ENCODE measurements around the gene MYO3A.

The MYO3A gene

DNA sequence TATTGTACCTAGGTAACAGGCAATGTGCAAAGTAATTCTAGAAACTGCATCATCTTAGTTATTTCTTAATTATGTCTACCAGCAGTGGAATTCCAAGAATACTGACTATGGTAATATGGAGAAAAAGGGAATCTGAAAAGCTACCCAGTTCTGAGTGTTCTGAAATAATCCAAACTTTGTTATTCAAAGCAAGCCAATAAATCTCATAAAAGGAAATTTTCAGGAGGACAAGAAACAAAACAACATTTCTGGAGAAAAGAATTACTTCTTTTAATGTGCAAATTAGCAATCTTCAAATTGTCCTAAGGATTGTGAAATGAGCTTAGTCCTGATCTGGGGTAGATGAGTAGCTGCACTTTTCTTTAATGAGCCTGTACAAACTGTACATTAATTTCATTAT is 88.8 kb downstream of the MYO3A start:
- ChIA-PET POLR2A (no interaction called here), CTCF (no interaction called here)
- DNase-seq (ENCODE audit: extremely low spot score), result no peak
- TF ChIP-seq HDGF (IDR thresholded peaks at IDR 0.05; ENCODE audit: borderline replicate concordance) (no peak), ZNF384 (IDR thresholded peaks at IDR 0.05) (no peak), NFRKB (IDR thresholded peaks at IDR 0.05) (no peak), TARDBP (IDR thresholded peaks at IDR 0.05) (no peak), CTBP1 (IDR thresholded peaks at IDR 0.05; ENCODE audit: borderline replicate concordance) (no peak), ELF4 (IDR thresholded peaks at IDR 0.05) (no peak), LEF1 (IDR thresholded peaks at IDR 0.05; ENCODE audit: borderline replicate concordance) (no peak), FOXA1 (IDR thresholded peaks at IDR 0.05) (no peak), SP1 (IDR thresholded peaks at IDR 0.05) (no peak), FOXK2 (IDR thresholded peaks at IDR 0.05) (no peak), ARNT (IDR thresholded peaks at IDR 0.05) (no peak), FOXM1 (IDR thresholded peaks at IDR 0.05; ENCODE audit: borderline replicate concordance) (no peak), L3MBTL2 (conservative IDR thresholded peaks at IDR 0.05) (no peak), SUZ12 (IDR thresholded peaks at IDR 0.05) (no peak), BHLHE40 (IDR thresholded peaks at IDR 0.05; ENCODE audit: borderline replicate concordance) (no peak)
- TF ChIP-seq, protein P1, sequence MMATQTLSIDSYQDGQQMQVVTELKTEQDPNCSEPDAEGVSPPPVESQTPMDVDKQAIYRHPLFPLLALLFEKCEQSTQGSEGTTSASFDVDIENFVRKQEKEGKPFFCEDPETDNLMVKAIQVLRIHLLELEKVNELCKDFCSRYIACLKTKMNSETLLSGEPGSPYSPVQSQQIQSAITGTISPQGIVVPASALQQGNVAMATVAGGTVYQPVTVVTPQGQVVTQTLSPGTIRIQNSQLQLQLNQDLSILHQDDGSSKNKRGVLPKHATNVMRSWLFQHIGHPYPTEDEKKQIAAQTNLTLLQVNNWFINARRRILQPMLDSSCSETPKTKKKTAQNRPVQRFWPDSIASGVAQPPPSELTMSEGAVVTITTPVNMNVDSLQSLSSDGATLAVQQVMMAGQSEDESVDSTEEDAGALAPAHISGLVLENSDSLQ (IDR thresholded peaks at IDR 0.05), result no peak

DNA sequence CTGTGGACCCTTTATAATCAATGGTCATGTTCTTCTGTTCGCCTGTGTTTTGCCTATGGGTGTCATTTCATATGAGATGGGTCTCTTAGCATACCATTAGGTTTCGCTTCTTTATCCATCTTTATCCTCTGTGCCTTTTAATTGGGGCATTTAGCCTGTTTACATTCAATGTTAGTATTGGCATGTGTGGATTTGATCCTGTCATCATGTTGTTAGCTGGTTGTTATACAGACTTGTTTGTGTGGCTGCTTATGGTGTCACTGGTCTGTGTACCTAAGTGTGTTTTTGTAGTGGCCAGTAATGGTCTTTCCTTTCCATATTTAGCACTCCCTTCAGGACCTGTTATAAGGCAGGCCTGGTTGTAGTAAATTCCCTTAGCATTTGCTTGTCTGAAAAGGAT is 90.3 kb downstream of the MYO3A start:
- ChIA-PET CTCF (no interaction called here), POLR2A (no interaction called here)
- TF ChIP-seq FOXM1 (IDR thresholded peaks at IDR 0.05; ENCODE audit: borderline replicate concordance) (no peak), TARDBP (IDR thresholded peaks at IDR 0.05) (no peak), SUZ12 (IDR thresholded peaks at IDR 0.05) (no peak), HDGF (IDR thresholded peaks at IDR 0.05; ENCODE audit: borderline replicate concordance) (no peak), NFRKB (IDR thresholded peaks at IDR 0.05) (no peak)
- DNase-seq (ENCODE audit: extremely low spot score), result no peak

DNA sequence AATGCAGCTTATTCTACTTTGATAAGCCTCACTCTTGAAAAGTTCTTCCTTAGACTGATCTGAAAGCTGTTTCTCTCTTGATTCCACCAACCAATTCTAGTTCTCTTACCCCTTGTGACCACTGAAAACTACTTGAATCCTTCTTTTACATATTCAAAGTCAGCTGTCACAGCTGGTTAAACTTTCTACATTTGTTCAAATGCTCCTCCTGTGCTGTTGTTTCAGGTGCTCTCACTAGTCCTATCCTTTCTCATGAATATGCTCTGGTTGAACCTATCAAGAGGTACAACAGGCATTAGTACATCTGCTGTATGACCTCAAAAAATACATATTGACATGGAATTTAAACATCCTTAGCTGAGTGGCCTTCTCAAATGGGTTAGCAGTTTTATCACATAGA is 91.5 kb downstream of the MYO3A start:
- no peak for TF ChIP-seq L3MBTL2 (conservative IDR thresholded peaks at IDR 0.05)
- TF ChIP-seq, protein P1 (IDR thresholded peaks at IDR 0.05), result no peak
- no peak for TF ChIP-seq ZNF384 (IDR thresholded peaks at IDR 0.05)
- no peak for TF ChIP-seq SP1 (IDR thresholded peaks at IDR 0.05)
- TF ChIP-seq FOXA1 (IDR thresholded peaks at IDR 0.05), result no peak
- TF ChIP-seq HDGF (IDR thresholded peaks at IDR 0.05; ENCODE audit: borderline replicate concordance), result no peak
- no peak for TF ChIP-seq CTBP1 (IDR thresholded peaks at IDR 0.05; ENCODE audit: borderline replicate concordance)
- TF ChIP-seq FOXM1 (IDR thresholded peaks at IDR 0.05; ENCODE audit: borderline replicate concordance), result no peak
- TF ChIP-seq NFRKB (IDR thresholded peaks at IDR 0.05), result no peak
- no peak for TF ChIP-seq ARNT (IDR thresholded peaks at IDR 0.05)
- TF ChIP-seq BHLHE40 (IDR thresholded peaks at IDR 0.05; ENCODE audit: borderline replicate concordance), result no peak
- TF ChIP-seq FOXK2 (IDR thresholded peaks at IDR 0.05), result no peak
- no peak for TF ChIP-seq TARDBP (IDR thresholded peaks at IDR 0.05)
- TF ChIP-seq LEF1 (IDR thresholded peaks at IDR 0.05; ENCODE audit: borderline replicate concordance), result no peak
- no peak for TF ChIP-seq SUZ12 (IDR thresholded peaks at IDR 0.05)
- TF ChIP-seq ELF4 (IDR thresholded peaks at IDR 0.05), result no peak
- CTCF ChIA-PET, result no interaction called here
- no peak for DNase-seq (ENCODE audit: extremely low spot score)

DNA sequence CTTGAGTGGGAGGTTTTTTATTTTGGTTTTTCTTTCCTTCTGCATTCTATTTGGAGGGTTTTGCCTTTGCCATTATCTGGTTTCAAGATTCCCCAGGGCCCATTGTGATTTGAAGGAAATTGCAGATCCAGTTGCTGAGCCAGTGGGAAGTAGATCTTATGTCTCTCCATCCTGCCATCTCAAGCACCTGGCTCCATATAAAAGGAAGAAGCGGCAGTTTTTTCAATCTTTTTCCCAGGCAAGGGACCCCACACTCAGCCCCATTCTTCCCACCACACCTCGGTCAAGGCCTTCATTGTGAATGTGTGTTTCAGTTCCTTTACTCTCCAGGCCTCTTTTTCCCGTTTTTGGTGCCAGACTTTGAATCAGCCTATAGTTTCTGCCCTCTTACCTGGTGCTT is 95.8 kb downstream of the MYO3A start:
- CTCF ChIA-PET, result no interaction called here
- no peak for DNase-seq (ENCODE audit: extremely low spot score)
- TF ChIP-seq BHLHE40 (IDR thresholded peaks at IDR 0.05; ENCODE audit: borderline replicate concordance) (no peak), ARNT (IDR thresholded peaks at IDR 0.05) (no peak), NFRKB (IDR thresholded peaks at IDR 0.05) (no peak), FOXM1 (IDR thresholded peaks at IDR 0.05; ENCODE audit: borderline replicate concordance) (no peak), LEF1 (IDR thresholded peaks at IDR 0.05; ENCODE audit: borderline replicate concordance) (no peak), ZNF384 (IDR thresholded peaks at IDR 0.05) (no peak), TARDBP (IDR thresholded peaks at IDR 0.05) (no peak)
- POLR2A ChIA-PET, result no interaction called here

More for the DNA sequence above, 91.5 kb downstream of the MYO3A start:
- POLR2A ChIA-PET, result no interaction called here

DNA sequence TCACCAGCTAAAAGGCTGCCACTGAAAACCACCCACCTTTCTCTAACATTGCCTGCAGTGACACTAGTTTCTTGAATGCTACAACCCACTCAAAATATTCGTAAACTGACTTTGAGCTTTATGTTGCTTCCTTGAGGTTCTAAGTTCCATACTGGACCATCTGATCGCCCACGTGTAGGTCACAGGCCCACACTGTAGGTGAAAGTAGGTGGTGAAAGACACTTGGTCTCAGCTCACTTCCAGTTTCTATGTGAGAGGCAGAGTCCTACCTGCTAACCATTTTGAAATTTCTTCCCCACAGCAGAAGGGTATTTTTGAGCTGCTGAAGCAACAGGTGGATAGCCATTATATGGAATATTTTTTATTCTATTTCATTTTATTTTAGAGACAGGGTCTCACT is 97.3 kb downstream of the MYO3A start:
- ChIA-PET CTCF (no interaction called here), POLR2A (no interaction called here)
- TF ChIP-seq FOXA1 (IDR thresholded peaks at IDR 0.05) (no peak), FOXM1 (IDR thresholded peaks at IDR 0.05; ENCODE audit: borderline replicate concordance) (no peak), L3MBTL2 (conservative IDR thresholded peaks at IDR 0.05) (no peak), FOXK2 (IDR thresholded peaks at IDR 0.05) (no peak), SP1 (IDR thresholded peaks at IDR 0.05) (no peak), ARNT (IDR thresholded peaks at IDR 0.05) (no peak), NFRKB (IDR thresholded peaks at IDR 0.05) (no peak)
- no peak for DNase-seq (ENCODE audit: extremely low spot score)

DNA sequence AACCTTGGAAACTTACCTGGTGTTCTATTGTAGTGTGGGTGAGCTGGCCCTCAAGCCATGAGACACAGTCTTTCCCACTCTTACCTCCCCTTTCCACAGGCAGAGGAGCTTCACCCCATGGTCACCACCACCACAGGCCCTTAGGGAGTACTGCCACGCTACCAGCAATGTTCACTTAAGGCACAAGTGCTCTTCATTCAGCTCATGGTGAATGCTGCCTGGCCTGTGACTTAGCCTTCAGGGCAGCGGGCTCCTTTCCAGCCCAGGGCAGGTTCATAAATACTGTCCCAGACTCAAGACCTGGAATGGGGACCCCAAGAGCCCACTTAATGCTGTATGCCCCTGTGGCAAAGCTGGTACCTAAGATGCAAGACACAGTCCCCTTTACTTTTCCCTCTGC is 109.4 kb downstream of the MYO3A start:
- POLR2A ChIA-PET, result no interaction called here
- DNase-seq (ENCODE audit: extremely low spot score), result no peak
- TF ChIP-seq NFRKB (IDR thresholded peaks at IDR 0.05) (no peak), FOXM1 (IDR thresholded peaks at IDR 0.05; ENCODE audit: borderline replicate concordance) (no peak), ARNT (IDR thresholded peaks at IDR 0.05) (no peak), BHLHE40 (IDR thresholded peaks at IDR 0.05; ENCODE audit: borderline replicate concordance) (no peak), FOXA1 (IDR thresholded peaks at IDR 0.05) (no peak), L3MBTL2 (conservative IDR thresholded peaks at IDR 0.05) (no peak), SP1 (IDR thresholded peaks at IDR 0.05) (no peak), CTBP1 (IDR thresholded peaks at IDR 0.05; ENCODE audit: borderline replicate concordance) (no peak), ZNF384 (IDR thresholded peaks at IDR 0.05) (no peak), FOXK2 (IDR thresholded peaks at IDR 0.05) (no peak), SUZ12 (IDR thresholded peaks at IDR 0.05) (no peak), HDGF (IDR thresholded peaks at IDR 0.05; ENCODE audit: borderline replicate concordance) (no peak), TARDBP (IDR thresholded peaks at IDR 0.05) (no peak), LEF1 (IDR thresholded peaks at IDR 0.05; ENCODE audit: borderline replicate concordance) (no peak), ELF4 (IDR thresholded peaks at IDR 0.05) (no peak)
- TF ChIP-seq, protein P1 (IDR thresholded peaks at IDR 0.05), result no peak
- CTCF ChIA-PET, result no interaction called here
